ENCODE results near the gene TNNC2. TPM values are rescaled to one million over a fixed set of nuclear protein-coding genes. Genes with fewer than 3 reads are reported as not detected.

TNNC2 gene
- total and polyA plus RNA-seq, 2 of the 8 experiments (the other 6 are each of a cell fraction or from before 2014, with no cell fraction given): 5.7 to 7.6 TPM

DNA sequence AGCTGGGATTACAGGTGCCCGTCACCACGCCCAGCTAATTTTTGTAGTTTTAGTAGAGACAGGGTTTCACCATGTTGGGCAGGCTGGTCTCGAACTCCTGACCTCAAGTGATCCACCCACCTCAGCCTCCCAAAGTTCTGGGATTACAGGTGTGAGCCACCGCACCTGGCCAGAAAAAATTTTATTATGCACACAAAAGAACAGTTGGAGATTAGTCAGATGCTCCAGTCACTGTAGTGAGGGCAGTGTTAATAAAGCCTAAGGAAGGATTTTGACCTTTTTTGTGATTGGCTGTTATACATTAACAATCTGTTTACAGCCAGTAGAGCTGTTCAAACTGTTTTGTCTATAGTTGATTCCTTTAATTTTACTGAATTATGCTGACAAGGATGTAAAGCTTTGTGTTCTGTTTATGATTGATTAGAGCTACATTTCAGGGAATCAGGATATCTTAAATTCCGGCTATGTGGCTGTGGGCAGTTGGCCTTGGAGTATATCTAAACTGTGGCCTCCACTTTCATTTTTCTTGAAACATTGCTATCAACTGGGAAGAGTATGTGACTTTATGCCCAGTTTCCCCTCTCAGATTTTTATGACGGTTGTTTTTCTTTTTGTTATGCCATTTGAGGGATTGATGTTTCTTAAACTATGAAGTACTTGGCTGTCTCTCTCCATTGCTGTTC, 40.2 kb upstream of the TNNC2 start (continued):
- no peak for TF ChIP-seq RNF2 (IDR thresholded peaks at IDR 0.05; ENCODE audit: borderline replicate concordance, low read depth, low read length, missing control alignments, poor library complexity, severe bottlenecking)
- TF ChIP-seq SUZ12 (IDR thresholded peaks at IDR 0.05; ENCODE audit: low read length): no peak
- no peak for TF ChIP-seq KDM1A (IDR thresholded peaks at IDR 0.05; ENCODE audit: borderline replicate concordance, low read length)

Data from H1 (cell line).